ENCODE measurements around the gene ENO1.

The ENO1 gene

GRCh38 chr1:8847990-8848389 lies 30.5 kb downstream of the ENO1 start:
- no peak for TF ChIP-seq CTCF (IDR thresholded peaks at IDR 0.05)

- no peak for TF ChIP-seq CTCF (IDR thresholded peaks at IDR 0.05)
Measured at GRCh38 chr1:8846263-8846662, 32.2 kb downstream of the ENO1 start.

GRCh38 chr1:8845104-8846097 lies 33.1 kb downstream of the ENO1 start:
- no peak for TF ChIP-seq CTCF (IDR thresholded peaks at IDR 0.05)

GRCh38 chr1:8844501-8845006 lies 33.9 kb downstream of the ENO1 start:
- TF ChIP-seq CTCF (IDR thresholded peaks at IDR 0.05): no peak

GRCh38 chr1:8841395-8841794 lies 37.1 kb downstream of the ENO1 start:
- TF ChIP-seq CTCF (IDR thresholded peaks at IDR 0.05): no peak

GRCh38 chr1:8839990-8840389 lies 38.5 kb downstream of the ENO1 start:
- TF ChIP-seq CTCF (IDR thresholded peaks at IDR 0.05): no peak

- no peak for TF ChIP-seq CTCF (IDR thresholded peaks at IDR 0.05)
Measured at GRCh38 chr1:8835941-8836643, 42.4 kb downstream of the ENO1 start.

Data from LNCAP (cell line).